Gastroesophageal sphincter (tissue), 3 donors: ENCODE data around the gene PCGF5.

ENCODE experiments used
- EP300 ChIP-seq: sonication (generic); formaldehyde crosslinking; IDR thresholded peaks from one replicate; pipeline ENCODE4 v1.6.1; 2017; ENCODE audit warnings: antibody characterized with exemption, mild to moderate bottlenecking
- POLR2A ChIP-seq, 2 donors: fragments of 450-650 bp; IDR thresholded peaks; one replicate each; pipeline ENCODE4 v1.6.1; 2017; ENCODE audit warnings: antibody characterized with exemption in 2 of 2, mild to moderate bottlenecking in 2 of 2, moderate library complexity in 1 of 2
- POLR2AphosphoS5 ChIP-seq: sonication (generic); formaldehyde crosslinking; IDR thresholded peaks from one replicate; pipeline ENCODE4 v1.6.1; 2017; ENCODE audit warnings: antibody characterized with exemption
- TF ChIP-seq, protein P1 (sequence below), 4 experiments: fragments of 200-600 bp in 2 of 4; fragments of 450-650 bp in 2 of 4; sonication (generic) in 1 of 4; IDR thresholded peaks; one replicate each; pipeline ENCODE4 v1.5.1; 2017 to 2019; ENCODE audit warnings: antibody characterized with exemption in 4 of 4, mild to moderate bottlenecking in 2 of 4, moderate library complexity in 2 of 4

- TF ChIP-seq, protein P1, sequence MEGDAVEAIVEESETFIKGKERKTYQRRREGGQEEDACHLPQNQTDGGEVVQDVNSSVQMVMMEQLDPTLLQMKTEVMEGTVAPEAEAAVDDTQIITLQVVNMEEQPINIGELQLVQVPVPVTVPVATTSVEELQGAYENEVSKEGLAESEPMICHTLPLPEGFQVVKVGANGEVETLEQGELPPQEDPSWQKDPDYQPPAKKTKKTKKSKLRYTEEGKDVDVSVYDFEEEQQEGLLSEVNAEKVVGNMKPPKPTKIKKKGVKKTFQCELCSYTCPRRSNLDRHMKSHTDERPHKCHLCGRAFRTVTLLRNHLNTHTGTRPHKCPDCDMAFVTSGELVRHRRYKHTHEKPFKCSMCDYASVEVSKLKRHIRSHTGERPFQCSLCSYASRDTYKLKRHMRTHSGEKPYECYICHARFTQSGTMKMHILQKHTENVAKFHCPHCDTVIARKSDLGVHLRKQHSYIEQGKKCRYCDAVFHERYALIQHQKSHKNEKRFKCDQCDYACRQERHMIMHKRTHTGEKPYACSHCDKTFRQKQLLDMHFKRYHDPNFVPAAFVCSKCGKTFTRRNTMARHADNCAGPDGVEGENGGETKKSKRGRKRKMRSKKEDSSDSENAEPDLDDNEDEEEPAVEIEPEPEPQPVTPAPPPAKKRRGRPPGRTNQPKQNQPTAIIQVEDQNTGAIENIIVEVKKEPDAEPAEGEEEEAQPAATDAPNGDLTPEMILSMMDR (IDR thresholded peaks at IDR 0.05): no peak
- TF ChIP-seq POLR2AphosphoS5: no peak
- no peak for TF ChIP-seq POLR2A (IDR thresholded peaks at IDR 0.05)
- TF ChIP-seq EP300: no peak
These were observed 89.2 kb downstream of the PCGF5 start for GRCh38 chr10:91309711-91310110.
